ENCODE results near the gene DOCK8.
A peak's percentile ranks its signal among the peaks of the same experiment; 100 is the strongest.

The DOCK8 gene

DNA sequence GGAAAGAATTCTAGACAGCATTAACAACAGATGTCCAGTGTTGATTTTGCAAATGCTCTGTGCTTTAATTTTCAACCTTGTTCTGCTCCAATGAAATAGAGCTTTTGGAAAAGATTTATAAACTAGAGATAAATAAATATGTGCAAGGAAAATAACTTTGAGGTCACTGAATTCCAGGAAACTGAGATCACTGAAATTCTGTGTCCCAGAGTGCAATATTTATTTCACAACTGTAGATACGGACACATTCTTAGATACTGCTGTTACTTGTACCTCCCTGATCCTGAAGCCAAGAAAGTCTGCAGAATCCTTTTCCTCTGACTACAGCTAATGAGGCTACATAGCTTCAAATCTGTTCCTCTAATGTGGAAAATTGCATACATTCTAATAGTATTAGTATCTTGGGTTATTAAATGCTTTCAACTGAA is 222.9 kb downstream of the DOCK8 start:
- TF ChIP-seq, protein P1, sequence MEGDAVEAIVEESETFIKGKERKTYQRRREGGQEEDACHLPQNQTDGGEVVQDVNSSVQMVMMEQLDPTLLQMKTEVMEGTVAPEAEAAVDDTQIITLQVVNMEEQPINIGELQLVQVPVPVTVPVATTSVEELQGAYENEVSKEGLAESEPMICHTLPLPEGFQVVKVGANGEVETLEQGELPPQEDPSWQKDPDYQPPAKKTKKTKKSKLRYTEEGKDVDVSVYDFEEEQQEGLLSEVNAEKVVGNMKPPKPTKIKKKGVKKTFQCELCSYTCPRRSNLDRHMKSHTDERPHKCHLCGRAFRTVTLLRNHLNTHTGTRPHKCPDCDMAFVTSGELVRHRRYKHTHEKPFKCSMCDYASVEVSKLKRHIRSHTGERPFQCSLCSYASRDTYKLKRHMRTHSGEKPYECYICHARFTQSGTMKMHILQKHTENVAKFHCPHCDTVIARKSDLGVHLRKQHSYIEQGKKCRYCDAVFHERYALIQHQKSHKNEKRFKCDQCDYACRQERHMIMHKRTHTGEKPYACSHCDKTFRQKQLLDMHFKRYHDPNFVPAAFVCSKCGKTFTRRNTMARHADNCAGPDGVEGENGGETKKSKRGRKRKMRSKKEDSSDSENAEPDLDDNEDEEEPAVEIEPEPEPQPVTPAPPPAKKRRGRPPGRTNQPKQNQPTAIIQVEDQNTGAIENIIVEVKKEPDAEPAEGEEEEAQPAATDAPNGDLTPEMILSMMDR (conservative IDR thresholded peaks at IDR 0.05; ENCODE audit: control insufficient read depth, insufficient read depth, low read depth, low read length): no peak
- peak; percentile 69 for DNase-seq (ENCODE audit: low read depth)
- H3K4me3 ChIP-seq (ENCODE audit: control insufficient read depth, low read depth, low read length): no peak overlapping the region

DNA sequence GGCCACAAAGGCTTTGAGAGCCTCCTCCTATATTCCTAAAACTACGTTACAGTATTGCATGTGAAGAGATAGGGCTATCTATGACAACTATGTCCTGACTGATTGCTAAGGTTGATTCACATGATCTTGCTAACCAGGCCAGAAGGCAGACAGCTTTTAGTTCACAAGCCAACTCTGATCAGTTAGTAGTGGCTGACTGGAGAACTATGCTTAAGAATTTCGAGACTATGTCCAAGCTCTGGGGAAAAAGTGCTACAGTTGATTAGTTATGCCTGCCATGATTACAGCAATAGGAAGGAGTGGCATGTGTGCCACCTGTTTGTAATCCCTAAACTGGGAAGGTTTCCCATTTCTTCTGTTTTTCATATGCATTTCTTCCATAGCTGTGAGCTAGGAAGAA is 223.4 kb downstream of the DOCK8 start:
- H3K4me3 ChIP-seq (ENCODE audit: control insufficient read depth, low read depth, low read length): no peak overlapping the region
- peak; percentile 41 for DNase-seq (ENCODE audit: low read depth)
- TF ChIP-seq, protein P1 (conservative IDR thresholded peaks at IDR 0.05; ENCODE audit: control insufficient read depth, insufficient read depth, low read depth, low read length): no peak

DNA sequence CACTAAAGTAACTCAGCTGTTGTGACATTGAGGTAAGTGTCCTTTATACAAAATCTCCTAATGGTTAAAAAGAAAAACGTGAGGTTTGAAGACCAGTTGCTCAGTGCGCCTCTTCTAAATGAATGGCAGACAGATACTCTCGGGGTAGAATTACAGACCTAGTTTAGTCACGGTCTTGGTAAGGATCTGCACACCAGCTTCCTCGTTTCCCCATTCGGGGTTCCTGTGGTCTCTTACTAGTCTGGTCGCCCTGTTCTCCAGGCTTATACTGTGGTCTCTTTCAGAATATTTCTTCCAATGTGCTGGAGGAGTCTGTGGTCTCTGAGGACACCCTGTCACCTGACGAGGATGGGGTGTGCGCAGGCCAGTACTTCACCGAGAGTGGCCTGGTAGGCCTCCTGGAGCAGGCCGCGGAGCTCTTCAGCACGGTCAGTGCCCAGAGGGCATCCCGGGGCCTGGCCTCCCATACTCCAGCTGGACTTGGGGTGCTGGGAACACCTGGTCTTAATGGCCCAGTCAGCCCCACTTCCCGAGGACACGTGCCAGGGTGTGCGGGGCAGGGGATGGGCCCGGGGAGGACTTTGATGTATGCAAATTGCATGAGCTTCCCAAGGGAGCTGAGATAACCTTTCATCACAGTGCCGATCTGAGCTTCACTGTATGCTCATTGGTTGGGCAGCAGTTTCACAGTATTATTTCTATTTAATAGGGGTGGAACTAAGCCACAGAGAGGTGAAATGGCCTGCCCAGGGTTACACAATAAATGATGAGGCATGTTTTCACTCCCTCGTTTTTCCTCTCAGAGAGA is 224.5 kb downstream of the DOCK8 start:
- H3K4me3 ChIP-seq (ENCODE audit: control insufficient read depth, low read depth, low read length): no peak overlapping the region
- peak; percentile 74 for DNase-seq (ENCODE audit: low read depth)
- TF ChIP-seq, protein P1 (conservative IDR thresholded peaks at IDR 0.05; ENCODE audit: control insufficient read depth, insufficient read depth, low read depth, low read length): no peak

DNA sequence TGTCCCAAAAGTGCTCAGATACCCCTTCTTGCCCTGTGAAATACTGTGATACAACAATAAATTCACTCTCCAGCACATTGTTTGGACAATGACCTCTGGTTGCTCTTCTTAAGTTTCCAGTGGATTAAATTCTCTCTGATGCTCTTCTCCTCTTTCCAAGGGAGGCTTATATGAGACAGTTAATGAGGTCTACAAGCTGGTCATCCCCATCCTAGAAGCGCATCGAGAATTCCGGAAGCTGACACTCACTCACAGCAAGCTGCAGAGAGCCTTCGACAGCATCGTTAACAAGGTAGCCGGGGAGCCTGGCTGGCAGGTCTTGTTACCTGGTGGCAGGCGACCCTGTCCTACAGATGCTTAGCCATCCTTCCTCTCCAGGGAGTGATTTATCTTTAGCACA is 226.5 kb downstream of the DOCK8 start:
- TF ChIP-seq, protein P1 (conservative IDR thresholded peaks at IDR 0.05; ENCODE audit: control insufficient read depth, insufficient read depth, low read depth, low read length): no peak
- DNase-seq (ENCODE audit: low read depth): no peak
- no peak overlapping the region for H3K4me3 ChIP-seq (ENCODE audit: control insufficient read depth, low read depth, low read length)

DNA sequence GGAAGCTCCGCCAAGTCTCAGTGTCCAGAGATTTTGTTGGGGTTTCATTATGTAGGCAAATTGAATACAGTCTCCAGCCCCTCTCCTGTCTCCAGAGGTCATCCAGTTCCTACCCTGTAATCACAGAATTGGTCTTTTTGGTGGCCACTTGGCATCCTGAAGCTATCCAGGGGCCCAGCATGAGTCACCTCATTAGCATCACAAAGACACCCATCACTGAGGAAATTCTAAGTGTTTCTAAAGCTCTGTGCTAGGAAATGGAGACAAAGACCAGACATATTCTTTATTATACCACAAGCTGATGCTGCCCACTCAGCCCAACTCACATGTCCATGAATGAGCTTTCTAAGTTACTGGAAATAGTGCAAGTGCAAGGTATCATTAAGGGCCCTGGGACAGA is 229.9 kb downstream of the DOCK8 start:
- DNase-seq (ENCODE audit: low read depth): no peak
- TF ChIP-seq, protein P1 (conservative IDR thresholded peaks at IDR 0.05; ENCODE audit: control insufficient read depth, insufficient read depth, low read depth, low read length): no peak
- H3K4me3 ChIP-seq (ENCODE audit: control insufficient read depth, low read depth, low read length): no peak overlapping the region

DNA sequence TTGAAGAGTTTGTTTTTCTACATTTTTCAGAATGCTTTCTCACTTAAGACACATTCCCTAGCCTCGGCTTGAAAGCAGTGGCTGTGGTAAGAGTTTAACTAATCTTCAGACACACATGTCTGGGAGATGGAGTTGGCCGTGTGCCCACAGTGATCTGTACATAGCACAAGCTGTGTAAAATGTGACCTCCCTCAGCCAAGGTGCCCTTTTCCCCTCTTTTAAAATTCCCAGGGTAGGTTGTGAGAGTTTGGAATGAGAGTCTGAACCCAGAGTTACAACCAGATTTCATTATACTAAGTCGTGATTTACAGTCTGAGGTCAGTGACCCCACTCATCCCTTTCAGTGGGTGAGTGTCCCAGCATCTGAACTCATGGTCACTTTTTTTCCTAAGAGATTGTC is 230.4 kb downstream of the DOCK8 start:
- DNase-seq (ENCODE audit: low read depth): peak; percentile 53
- no peak overlapping the region for H3K4me3 ChIP-seq (ENCODE audit: control insufficient read depth, low read depth, low read length)
- TF ChIP-seq, protein P1 (conservative IDR thresholded peaks at IDR 0.05; ENCODE audit: control insufficient read depth, insufficient read depth, low read depth, low read length): no peak
